SK-N-SH (cell line): ENCODE data around the gene ABL2. TPM values are rescaled to one million over a fixed set of nuclear protein-coding genes. Genes with fewer than 3 reads are reported as not detected.

Experiments
- CTCF ChIA-PET: fragments of 300-600, 350-600 bp; formaldehyde crosslinking; extraction: SDS; loops from one replicate; lab custom pipeline; 2021; lab: Yijun Ruan, JAX
- POLR2A ChIA-PET: fragments of 350-600 bp; sonication (Branson Sonifier 250); formaldehyde crosslinking; extraction: SDS; loops from one replicate; lab custom pipeline; 2020; ENCODE audit warnings: antibody characterized with exemption, inconsistent platforms; lab: Yijun Ruan, JAX
- DNase-seq: peaks from one replicate; pipeline ENCODE4 v3.0.0; 2012
- H2AFZ ChIP-seq: fragments of 200-600 bp; sonication (generic); 2 replicates; pipeline ENCODE4 v1.8.1; 2016; ENCODE audit warnings: antibody characterized with exemption, mild to moderate bottlenecking, low read depth
- H3F3A ChIP-seq: fragments of 200-600 bp; sonication (generic); replicated peaks from 2 replicates; pipeline ENCODE3; 2016; ENCODE audit warnings: antibody characterized with exemption, mild to moderate bottlenecking; ENCODE audit not compliant: insufficient read depth
- H3K27ac ChIP-seq, 2 experiments: fragments of 200-500 bp in 1 of 2; fragments of 200-600 bp in 1 of 2; sonication (Bioruptor generic) in 1 of 2; sonication (generic), shearing (Covaris generic) in 1 of 2; 2 replicates each; pipeline versions ENCODE4 v1.5.1 to v1.6.1; 2014 to 2016; ENCODE audit warnings: low read depth in 2 of 2, inconsistent platforms in 1 of 2, low read length in 1 of 2, mild to moderate bottlenecking in 1 of 2, mixed read lengths in 1 of 2
- H3K27me3 ChIP-seq: fragments of 200-600 bp; sonication (generic), shearing (Covaris generic); 2 replicates; pipeline ENCODE4 v1.6.1; 2016; ENCODE audit warnings: mixed run types; ENCODE audit not compliant: insufficient read depth
- H3K36me3 ChIP-seq, 2 experiments: fragments of 200-500 bp in 1 of 2; fragments of 200-600 bp in 1 of 2; sonication (Bioruptor generic) in 1 of 2; sonication (generic) in 1 of 2; replicated peaks in 1 of 2; 2 replicates each; pipeline versions ENCODE3 to v1.5.1; 2014 to 2016; ENCODE audit warnings: low read length in 1 of 2, mild to moderate bottlenecking in 1 of 2; ENCODE audit not compliant: insufficient read depth in 2 of 2, control insufficient read depth in 1 of 2
- H3K4me1 ChIP-seq, 2 experiments: fragments of 200-500 bp in 1 of 2; fragments of 200-600 bp in 1 of 2; sonication (Bioruptor generic) in 1 of 2; sonication (generic), shearing (Covaris generic) in 1 of 2; 2 replicates each; pipeline versions ENCODE4 v1.5.1 to v1.6.1; 2014 to 2016; ENCODE audit warnings: low read depth in 1 of 2, low read length in 1 of 2, mixed run types in 1 of 2; ENCODE audit not compliant: insufficient read depth in 2 of 2, control insufficient read depth in 1 of 2
- H3K4me2 ChIP-seq: fragments of 200-600 bp; sonication (generic), shearing (Covaris generic); 2 replicates; pipeline ENCODE4 v1.6.1; 2017; ENCODE audit warnings: mixed run types
- H3K4me3 ChIP-seq, 2 experiments: fragments of 200-500 bp in 1 of 2; fragments of 200-600 bp in 1 of 2; sonication (Bioruptor generic) in 1 of 2; sonication (generic), shearing (Covaris generic) in 1 of 2; 2 replicates each; pipeline versions ENCODE4 v1.5.1 to v1.8.1; 2014 to 2016; ENCODE audit warnings: low read depth in 2 of 2, inconsistent platforms in 1 of 2, low read length in 1 of 2, mild to moderate bottlenecking in 1 of 2, mixed read lengths in 1 of 2, moderate library complexity in 1 of 2
- H3K79me2 ChIP-seq: fragments of 200-600 bp; sonication (generic); 2 replicates; pipeline ENCODE4 v1.8.1; 2017; ENCODE audit warnings: mild to moderate bottlenecking; ENCODE audit not compliant: insufficient read depth
- H3K9ac ChIP-seq: fragments of 200-600 bp; sonication (generic); 2 replicates; pipeline ENCODE4 v1.6.1; 2017; ENCODE audit warnings: mixed run types
- H3K9me2 ChIP-seq: fragments of 200-600 bp; sonication (generic); 2 replicates; pipeline ENCODE4 v1.6.1; 2017; ENCODE audit warnings: mixed run types
- H3K9me3 ChIP-seq: fragments of 200-600 bp; sonication (generic); 2 replicates; pipeline ENCODE4 v1.6.1; 2017; ENCODE audit warnings: mixed run types, mild to moderate bottlenecking, moderate library complexity
- H4K20me1 ChIP-seq: fragments of 200-600 bp; sonication (generic); 2 replicates; pipeline ENCODE4 v1.6.1; 2017; ENCODE audit warnings: mild to moderate bottlenecking, mixed run types; ENCODE audit not compliant: insufficient read depth
- CHD2 ChIP-seq: fragments of 150-350 bp; IDR thresholded peaks from 2 replicates; pipeline ENCODE4 v1.6.1; 2018; ENCODE audit warnings: low read length; ENCODE audit not compliant: partially characterized antibody
- EP300 ChIP-seq, 2 experiments: IDR thresholded peaks; 2 replicates each; pipeline versions ENCODE4 v1.4.0 to v1.6.1; 2012; ENCODE audit warnings: borderline replicate concordance in 1 of 2, low read depth in 1 of 2, low read length in 1 of 2
- FOSL2 ChIP-seq: IDR thresholded peaks from 2 replicates; pipeline ENCODE4 v1.4.0; 2012; ENCODE audit warnings: low read depth, mild to moderate bottlenecking, moderate library complexity, borderline replicate concordance
- MEF2A ChIP-seq: IDR thresholded peaks from 2 replicates; pipeline ENCODE4 v1.4.0; 2012; ENCODE audit warnings: low read depth, borderline replicate concordance
- NFIC ChIP-seq: IDR thresholded peaks from 2 replicates; pipeline ENCODE4 v1.4.0; 2012; ENCODE audit warnings: borderline replicate concordance
- POLR2AphosphoS5 ChIP-seq: IDR thresholded peaks from 2 replicates; pipeline ENCODE4 v1.6.1; 2012; ENCODE audit warnings: low read depth, low read length
- REST ChIP-seq: IDR thresholded peaks from 2 replicates; pipeline ENCODE4 v1.6.1; 2012; ENCODE audit warnings: mild to moderate bottlenecking, low read depth, low read length, moderate library complexity
- RXRA ChIP-seq: IDR thresholded peaks from 2 replicates; pipeline ENCODE4 v1.4.0; 2012; ENCODE audit warnings: low read depth, mild to moderate bottlenecking, borderline replicate concordance
- TAF1 ChIP-seq: IDR thresholded peaks from 2 replicates; pipeline ENCODE4 v1.6.1; 2012; ENCODE audit warnings: low read depth, mild to moderate bottlenecking, low read length, moderate library complexity, borderline replicate concordance
- TCF12 ChIP-seq: IDR thresholded peaks from 2 replicates; pipeline ENCODE4 v1.4.0; 2012
- WGBS: methylation state at CpG from one replicate; pipeline ENCODE4 v1.1.6; 2017; ENCODE audit warnings: low lambda C conversion rate; 5-methylcytosine and 5-hydroxymethylcytosine counted together
- polyA plus RNA-seq, 3 experiments: library from polyadenylated mRNA; depleted of rRNA; stranded (reverse); fragments of >200 nt; gene quantifications; 2 replicates each; pipeline ENCODE4 v1.2.3, GENCODE V29; 2012
- TF ChIP-seq, protein P1 (sequence below): IDR thresholded peaks from 2 replicates; pipeline ENCODE4 v1.4.0; 2012; ENCODE audit warnings: low read depth, borderline replicate concordance

The ABL2 gene
- polyA plus RNA-seq, 1 of the 3 experiments (the other 2 are of a cell fraction), result 7.5 TPM

DNA sequence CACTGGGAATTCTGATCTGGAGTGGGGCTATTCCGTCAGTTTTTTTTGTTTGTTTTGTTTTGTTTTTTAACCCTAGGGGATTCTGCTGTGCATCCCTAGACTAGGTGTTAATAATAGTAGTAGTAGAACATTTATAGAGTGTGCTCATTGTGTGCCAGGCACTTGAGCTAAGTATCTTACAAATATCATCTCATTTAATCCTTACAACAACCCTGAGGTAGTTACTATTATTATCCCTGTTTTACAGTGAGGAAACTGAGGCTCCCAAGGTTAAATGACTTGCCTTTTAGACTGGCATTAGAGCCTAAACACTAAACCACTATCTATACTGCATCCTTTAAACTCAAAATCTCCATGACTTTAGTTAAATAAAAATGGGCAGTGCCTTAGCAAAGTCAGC, 125.5 kb downstream of the ABL2 start:
- Histone ChIP-seq H3K4me2 (no peak overlapping the region), H3K9me3 (no peaks in the 10 kb centered on the region), H4K20me1 (no peaks in the 10 kb centered on the region), H3K4me1 (peaks cover 0 to 23% of the 10 kb centered on the region in 2 experiments; a peak in 2 of 4 replicates), H3K4me3 (no peak overlapping the region), H3K9ac (no peak overlapping the region), H3K9me2 (no peaks in the 10 kb centered on the region), H3F3A (peaks cover 26% of the 10 kb centered on the region), H3K27ac (no peak overlapping the region), H2AFZ (no peak overlapping the region), H3K36me3 (peaks cover 61 to 83% of the 10 kb centered on the region in 2 experiments), H3K27me3 (no peaks in the 10 kb centered on the region), H3K79me2 (peaks cover 63% of the 10 kb centered on the region)
- TF ChIP-seq FOSL2, result no peak
- ChIA-PET CTCF (no interaction called here), POLR2A (no interaction called here)
- no peak for DNase-seq
- 96% methylated on average over 1 of the region's 1 CpG for WGBS

DNA sequence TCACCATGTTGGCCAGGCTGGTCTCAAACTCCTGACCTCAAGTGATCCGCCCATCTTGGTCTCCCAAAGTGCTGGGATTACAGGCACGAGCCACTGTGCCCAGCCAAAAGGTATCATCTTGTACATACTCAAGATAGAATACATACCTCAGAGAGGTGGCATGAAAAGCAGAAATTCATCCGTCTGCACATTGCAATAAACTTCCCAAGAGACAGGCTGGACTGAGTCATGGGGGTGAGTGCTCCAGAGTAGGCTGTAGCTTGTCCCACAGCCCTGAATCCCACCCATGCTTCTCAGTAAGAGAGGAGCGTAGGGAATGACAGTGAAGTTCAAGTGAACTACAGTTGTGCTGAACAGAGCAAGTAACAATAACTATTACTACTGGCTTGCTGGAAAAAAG, 127.9 kb downstream of the ABL2 start:
- no peak for DNase-seq
- TF ChIP-seq CHD2 (no peak), EP300 (IDR thresholded peaks at IDR 0.05; ENCODE audit: borderline replicate concordance in 1 of 2, low read depth in 1 of 2, low read length in 1 of 2) (no peak), REST (no peak), TAF1 (no peak), NFIC (no peak), RXRA (no peak), MEF2A (no peak), POLR2AphosphoS5 (no peak), TCF12 (no peak)
- TF ChIP-seq, protein P1, sequence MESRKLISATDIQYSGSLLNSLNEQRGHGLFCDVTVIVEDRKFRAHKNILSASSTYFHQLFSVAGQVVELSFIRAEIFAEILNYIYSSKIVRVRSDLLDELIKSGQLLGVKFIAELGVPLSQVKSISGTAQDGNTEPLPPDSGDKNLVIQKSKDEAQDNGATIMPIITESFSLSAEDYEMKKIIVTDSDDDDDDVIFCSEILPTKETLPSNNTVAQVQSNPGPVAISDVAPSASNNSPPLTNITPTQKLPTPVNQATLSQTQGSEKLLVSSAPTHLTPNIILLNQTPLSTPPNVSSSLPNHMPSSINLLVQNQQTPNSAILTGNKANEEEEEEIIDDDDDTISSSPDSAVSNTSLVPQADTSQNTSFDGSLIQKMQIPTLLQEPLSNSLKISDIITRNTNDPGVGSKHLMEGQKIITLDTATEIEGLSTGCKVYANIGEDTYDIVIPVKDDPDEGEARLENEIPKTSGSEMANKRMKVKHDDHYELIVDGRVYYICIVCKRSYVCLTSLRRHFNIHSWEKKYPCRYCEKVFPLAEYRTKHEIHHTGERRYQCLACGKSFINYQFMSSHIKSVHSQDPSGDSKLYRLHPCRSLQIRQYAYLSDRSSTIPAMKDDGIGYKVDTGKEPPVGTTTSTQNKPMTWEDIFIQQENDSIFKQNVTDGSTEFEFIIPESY, result no peak
- TF ChIP-seq, all 33 proteins: peak for 0
- Histone ChIP-seq H3K9ac (no peak overlapping the region), H3F3A (peaks cover 32% of the 10 kb centered on the region), H3K27ac (no peak overlapping the region), H2AFZ (no peak overlapping the region), H3K4me3 (no peak overlapping the region), H3K9me2 (no peaks in the 10 kb centered on the region), H3K9me3 (no peaks in the 10 kb centered on the region), H3K36me3 (peaks cover 65 to 77% of the 10 kb centered on the region in 2 experiments), H3K79me2 (peaks cover 45% of the 10 kb centered on the region), H3K27me3 (no peaks in the 10 kb centered on the region), H3K4me2 (no peak overlapping the region), H3K4me1 (peaks cover 0 to 2% of the 10 kb centered on the region in 2 experiments; a peak in 1 of 4 replicates), H4K20me1 (no peaks in the 10 kb centered on the region)
- 92% methylated on average over 3 of the region's 4 CpGs for WGBS
- ChIA-PET POLR2A (no interaction called here), CTCF (interaction anchor here (0.6 to 1.4 kb wide), 3 partner anchors 20 to 768 kb away, joined by 3 to 4 read pairs (median 3); partner anchors contain the start of gene TOR3A)
